T-helper 2 cell (primary cell): ENCODE data around the gene SHC4.
A peak's percentile ranks its signal among the peaks of the same experiment; 100 is the strongest.

Experiments
- DNase-seq, 5 experiments: peaks; one replicate each; pipeline versions ENCODE4 v3.0.0 to v3.0.0-alpha.2; 2012 to 2022

Gene SHC4

DNA sequence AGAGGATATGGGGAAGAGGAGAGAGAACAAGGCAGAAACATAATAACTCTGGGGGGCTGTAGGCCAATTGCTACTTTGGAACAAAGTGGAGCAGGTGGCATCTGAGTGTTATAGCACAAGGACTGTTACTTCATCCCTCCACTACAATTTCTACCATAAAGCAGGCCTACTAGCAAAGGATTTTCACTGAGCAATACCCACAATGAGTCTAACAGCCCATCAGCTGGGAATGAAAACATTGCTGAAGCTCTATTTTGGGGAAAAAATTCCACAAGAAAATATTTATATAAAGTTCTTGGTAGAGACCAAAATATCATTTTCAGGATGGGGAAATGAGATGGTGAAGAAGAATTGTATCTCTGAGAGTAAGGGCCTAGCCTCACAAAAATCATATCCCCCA, 3.6 kb upstream of the SHC4 start:
- no peak for DNase-seq

DNA sequence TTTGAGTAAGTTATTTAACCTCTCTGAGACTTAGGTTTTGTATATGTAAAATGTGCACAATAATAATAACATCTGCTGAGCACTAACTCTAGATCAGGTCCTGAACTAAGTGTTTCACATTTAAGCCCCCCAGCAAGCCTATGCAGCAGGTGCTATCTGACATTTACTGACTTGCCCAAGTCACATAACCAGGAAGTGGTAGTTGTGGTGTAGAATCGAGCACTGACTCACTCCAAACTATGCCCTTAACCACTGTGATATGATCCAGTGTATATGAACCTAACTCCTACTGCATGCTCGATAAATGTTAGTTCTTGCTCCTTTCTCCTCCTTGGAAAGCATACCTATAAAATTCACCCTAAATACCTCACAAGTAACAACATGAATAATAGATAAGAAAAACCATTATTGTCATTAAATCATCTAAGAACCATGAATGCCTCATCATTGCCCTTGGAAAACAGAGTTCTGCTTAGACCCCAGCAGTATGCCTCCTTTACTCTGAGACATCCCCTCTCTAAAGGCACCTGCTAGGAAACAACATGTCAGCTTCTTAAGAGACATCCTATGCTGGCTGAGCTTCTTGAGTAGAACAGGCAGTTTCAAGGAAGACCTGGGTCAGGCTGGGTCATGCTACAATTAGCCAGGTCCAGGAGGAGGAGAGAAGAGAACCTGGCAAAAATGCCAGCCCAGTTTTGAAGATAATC, 3.0 kb upstream of the SHC4 start:
- peak in 2 of 5 experiments; percentile 6 to 93 for DNase-seq

DNA sequence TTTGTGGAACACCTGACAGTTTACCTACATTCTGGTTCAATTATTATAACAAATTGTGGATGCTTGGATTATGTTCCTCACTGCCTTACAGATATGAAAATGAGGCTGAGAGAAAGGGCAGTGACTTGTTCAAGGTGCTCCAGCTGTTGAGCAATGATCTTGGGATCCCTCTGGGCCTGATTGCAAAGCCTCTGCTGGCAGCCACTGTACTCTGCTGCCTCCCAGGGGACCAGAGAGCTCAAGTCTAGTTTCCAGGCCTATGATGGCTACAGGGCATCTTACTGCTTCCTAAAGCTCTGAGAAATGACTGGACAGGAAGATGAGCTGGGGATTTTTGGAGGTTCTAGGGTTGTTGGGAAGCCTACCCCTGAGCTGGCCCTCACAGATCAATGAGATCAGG, 2.3 kb upstream of the SHC4 start:
- DNase-seq = peak in 1 of 5 experiments; percentile 65

DNA sequence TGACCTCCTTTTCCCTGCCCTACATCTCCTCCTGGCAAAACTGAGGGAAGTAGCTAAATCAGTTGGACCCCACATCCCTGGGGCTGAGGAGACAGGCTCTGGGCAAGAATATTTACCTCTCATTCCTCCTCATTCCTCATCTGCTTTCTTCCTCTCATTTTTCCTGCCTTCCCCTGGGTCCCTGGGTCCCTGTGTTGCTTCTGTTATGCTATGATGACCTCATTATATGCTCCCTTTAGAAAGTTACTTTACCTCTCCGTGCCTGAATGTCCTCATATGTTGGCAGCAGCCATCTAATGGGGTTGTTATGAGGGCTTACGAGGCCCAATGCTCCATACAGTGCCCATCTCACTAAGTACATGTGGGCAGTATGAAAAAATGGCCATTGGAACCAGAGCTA, 1.2 kb upstream of the SHC4 start:
- DNase-seq = no peak

DNA sequence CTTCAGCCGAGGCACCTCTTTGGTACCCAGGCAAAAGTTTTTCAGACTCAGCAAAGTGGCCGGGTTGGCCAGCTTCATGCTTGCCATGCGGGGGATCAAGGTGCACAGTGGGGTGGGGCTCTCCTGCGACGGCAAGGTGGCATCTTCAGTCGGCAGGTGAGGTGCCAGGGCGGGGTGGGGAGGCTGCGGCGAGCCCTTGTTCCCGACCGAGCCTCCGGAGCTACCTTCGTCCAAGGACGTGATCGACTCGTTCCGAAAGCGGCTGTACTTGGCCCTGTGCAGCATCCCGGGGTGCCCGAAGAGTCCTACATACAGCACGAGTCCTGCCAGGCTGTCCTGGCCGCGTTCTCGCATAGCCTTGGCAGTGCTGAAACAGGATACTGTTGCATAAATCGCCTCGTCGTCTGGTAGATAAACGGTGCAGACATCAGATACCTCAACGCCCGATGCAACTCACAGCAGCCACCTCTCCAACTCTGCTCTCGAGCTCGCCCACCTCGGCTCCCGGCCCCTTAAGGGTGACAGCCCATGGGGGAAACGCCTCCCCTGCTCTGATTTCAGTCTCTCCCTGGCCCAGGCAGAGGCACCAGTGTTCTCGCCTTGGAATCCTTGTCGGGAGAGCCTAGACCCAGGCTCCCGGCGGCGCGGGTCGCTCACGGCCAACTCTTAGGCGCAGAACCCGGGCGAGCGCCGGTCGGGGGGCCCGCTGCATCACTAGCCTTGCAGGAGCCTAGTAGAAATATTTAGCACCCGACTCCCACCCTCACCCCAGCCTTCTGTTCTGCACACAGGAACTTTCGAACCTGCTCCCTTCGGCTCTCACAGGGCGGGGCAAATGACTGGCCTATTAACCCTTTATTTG, 826 bp downstream of the SHC4 start:
- DNase-seq = peak in 1 of 5 experiments; percentile 34

DNA sequence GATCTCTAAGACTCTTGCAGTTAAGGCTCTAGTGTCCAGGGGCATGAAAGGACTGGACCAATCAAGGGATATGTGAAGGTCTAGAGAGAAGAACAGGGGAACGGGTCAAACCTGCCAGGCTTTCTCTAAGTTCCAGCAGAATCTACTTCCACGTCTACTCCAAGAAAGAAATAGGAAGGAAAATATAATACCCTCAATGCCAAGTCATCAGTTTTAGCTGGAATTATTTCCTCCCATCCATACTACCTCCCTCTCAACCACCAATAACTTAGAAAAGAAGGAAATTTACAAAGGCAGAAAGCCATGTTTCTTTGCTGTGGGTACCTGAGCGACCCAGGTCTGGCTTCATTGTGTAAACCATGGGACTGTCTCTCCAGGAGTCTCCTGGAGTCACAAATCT, 7.8 kb downstream of the SHC4 start:
- no peak for DNase-seq

DNA sequence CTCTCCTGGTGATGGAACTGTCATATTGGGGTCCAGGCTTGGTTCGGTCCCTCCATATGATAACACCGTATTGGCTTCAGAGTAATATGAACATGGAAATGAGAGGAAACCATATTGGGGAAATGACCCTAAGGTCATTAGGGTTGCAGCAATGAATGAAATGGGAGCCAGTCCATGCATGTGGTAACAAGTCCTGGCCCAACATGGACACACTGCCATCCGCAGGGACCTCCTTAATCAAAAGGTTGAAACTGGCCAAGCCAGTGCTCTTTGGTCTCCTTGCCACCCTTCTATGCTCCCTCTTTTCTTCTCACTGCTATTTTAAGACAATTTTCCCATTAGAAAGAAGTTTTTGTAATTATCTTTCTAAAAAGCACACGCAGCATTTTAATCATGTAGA, 8.3 kb downstream of the SHC4 start:
- no peak for DNase-seq

DNA sequence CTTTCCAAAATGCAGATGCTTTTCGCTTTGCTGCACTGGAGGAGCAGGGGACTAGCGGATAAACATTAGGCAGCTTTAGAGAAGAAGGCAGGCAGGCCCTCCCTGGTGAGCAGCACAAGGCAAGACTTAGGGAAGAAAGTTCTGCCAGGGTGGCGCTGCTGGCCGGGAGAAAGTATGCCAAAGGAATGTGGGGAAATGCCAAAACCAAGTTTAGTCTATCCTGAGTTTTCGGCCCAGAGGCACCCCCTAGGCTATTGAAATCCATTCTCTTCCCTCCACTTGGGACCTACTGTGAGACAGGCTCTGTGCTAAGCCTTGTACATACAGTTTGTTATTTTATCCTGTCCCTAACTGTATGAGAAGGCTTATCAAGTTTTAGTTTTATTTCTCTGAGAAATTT, 9.2 kb downstream of the SHC4 start:
- no peak for DNase-seq

DNA sequence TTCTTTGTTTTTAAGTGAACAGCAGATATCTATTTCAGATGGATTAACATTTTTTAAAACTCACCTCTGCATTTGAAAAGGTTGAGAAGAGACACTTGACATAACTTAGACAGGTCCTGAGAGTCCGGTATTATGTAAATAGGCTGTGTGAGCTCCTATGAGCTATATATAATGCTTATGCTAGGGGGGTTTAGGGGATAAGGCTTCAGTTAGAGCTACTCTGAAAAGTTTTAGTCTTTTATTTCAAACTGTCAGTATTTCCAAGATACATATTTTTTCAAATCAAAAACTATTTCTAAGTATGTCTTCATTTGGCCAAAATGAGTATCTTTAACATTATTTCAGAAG, 16.9 kb downstream of the SHC4 start:
- no peak for DNase-seq

DNA sequence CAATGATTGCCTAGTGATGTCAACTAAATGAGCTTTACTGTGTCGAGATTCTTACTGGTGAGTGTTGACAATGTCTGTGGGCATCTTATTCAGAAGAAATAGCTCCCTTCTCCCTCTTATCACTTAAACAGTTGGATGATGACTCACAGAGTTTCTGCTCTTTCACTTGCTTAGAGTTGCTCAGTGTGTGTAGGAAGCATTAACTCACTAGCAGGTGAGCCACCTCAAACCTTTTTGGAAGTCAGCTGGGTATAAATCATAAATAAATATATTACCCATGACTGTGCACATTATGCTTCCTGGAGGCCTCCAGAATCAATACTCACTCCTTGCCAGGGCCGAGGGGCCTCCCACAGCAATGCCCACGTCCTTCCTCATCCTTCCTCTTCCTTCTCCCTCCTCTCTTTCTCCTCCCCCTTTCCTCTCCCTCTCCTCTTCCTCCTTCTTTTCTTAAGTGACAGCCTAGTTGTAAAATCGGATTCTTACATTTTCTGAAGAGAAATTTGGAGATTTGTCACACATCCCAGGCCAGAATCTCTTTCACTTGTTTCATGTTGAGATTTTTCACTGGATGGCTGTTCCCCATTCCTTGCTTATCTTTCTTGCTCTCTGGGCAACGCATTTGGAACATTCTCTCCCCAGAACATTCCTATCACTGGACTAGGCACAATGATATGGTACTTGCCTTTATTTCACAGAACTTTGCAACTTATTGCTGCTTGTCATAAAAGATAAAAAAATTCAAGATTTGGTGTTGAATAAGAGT, 17.5 kb downstream of the SHC4 start:
- DNase-seq = peak in 1 of 5 experiments; percentile 50

DNA sequence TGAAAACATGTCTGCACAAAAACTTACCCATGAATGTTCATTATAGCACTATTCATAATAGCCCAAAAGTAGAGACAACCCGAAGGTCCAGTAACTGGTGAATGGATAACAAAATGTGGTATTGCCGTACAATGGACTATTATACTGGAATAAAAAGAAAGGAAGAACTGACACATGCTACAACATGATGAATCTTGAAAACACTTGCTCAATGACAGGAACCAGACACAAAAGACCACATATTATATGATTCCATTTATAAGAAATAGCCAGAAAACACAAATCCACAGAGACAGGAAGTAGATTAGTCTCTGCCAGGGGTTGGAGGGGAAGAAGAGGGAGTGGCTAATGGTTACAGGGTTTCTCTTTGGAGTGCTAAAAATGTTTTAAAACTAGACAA, 18.3 kb downstream of the SHC4 start:
- DNase-seq = no peak

DNA sequence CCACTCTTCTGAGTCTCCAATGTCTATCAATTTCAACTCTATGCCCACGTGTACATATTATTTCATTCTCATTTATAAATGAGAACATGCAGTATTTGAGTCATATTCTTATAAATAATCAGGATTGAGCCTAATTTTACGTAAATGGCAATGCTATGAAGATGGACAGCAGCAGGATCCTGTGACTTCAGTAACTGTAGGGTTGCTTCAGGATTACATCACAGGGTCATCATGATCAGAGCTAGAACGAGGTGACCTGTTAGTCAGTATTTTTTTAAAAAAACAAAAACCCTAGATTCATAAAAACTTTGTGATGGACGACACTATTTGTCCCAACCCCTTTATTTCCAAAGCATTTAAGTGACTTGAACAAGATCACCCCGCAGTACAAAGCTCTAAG, 21.8 kb downstream of the SHC4 start:
- DNase-seq = no peak

DNA sequence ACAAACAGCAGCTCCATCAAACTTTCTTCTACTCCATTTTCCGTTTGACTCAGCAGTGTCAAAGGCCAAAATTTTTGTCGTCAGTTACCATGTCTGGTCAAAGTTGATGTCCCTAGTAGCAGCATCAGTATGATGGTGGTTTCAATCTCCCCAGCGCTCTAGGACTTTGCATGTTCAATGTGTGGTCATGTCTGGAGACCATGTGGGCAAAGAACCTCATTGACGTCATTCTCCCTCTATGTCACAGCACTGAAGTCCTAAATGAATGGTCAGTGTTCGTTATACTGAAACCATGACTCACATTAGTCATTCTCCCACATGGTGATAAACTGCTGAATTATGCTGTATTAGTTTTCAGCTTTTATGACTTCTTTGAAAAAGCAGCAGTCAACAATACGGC, 23.2 kb downstream of the SHC4 start:
- DNase-seq = peak in 1 of 5 experiments; percentile 89

DNA sequence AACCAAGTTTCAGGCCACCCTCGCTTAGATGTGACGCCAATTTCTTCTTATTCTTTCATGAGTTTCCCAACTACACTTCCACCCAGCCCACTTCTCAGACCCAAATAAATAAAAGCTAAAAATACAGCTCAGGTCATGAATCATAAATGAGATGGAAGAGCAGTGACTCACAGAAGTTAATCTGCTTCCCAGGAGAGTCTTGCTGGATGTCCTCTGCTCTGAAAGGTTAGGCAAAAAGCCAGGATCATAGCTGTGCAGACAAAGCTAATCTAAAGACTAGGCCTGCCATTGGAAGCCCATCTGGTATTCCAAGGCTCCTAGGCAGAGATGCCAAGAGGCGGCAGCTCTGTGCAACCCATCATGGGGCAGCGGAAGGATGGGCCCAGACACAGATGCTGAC, 24.1 kb downstream of the SHC4 start:
- DNase-seq = no peak

DNA sequence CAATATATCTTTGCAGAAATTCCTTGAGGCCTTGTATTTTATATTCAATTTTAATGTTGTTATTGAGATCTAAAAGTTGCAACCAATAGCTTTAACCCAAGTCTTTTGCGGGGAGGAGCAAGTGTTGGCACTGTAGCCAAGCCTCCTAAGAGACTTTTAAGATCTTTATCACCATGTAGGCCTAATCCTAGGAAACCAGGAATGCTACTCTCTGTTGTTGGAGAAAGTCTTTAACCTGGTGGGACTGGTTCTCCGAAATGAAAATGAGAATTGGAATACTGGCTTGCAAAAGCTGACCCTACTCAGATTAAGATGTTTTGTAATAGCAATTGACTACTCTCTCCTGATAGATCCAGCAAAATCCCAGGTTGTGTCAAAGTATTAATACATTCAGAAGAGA, 25.8 kb downstream of the SHC4 start:
- no peak for DNase-seq

DNA sequence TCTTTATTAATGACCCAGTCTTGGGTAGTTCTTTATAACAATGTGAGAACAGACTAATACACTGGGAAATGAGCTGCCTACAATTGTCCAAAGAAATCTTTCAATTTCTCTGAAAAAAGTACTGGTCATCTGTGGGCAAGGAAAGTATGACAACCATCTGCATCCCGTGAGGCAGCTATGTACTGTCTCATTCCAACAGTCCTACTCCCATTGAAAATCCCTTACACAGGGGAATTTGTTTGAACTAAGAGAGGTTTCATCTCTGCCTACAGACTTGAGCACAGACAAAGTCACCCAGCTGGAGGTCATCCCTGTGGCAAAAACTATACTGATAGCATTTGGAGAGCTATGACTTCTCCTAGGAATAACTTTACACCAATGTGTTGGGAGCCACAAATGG, 27.1 kb downstream of the SHC4 start:
- no peak for DNase-seq

DNA sequence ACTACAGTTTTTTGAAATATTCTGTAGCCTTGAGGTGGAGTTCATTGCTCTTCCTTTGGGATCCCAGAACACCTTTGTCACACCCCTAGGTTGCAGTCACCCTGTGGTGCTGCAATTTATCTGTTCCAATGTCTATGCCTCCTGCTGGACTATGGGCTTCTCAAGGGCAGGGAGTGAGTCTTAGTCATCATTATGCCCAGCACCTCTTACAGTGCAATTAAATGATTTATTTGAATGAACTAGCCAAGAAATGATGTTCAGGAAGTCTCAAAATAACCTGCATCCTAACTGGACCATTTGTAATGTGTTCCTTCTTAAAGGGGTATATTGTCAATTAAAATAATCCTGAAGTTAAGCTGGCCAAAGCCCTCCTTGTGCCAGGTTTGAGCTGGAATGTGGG, 28.5 kb downstream of the SHC4 start:
- no peak for DNase-seq

DNA sequence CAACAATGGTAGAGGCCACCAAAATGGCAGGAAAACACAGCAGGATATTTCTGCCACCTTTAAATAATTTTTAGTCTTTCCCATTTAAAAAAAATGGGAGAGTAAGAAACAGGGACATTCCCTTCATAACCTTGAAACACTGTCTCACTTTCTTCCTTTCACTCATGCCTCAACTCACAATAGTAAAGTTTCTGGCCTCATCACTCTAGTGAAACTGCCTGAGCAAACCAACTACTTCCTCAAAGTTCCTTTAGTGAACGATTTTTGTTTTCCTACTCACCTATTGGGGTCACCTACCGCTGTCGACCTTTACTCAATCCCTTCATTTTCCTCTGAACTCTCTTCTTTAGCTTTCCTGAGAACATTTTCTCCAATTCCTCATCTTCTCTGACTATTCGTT, 33.0 kb downstream of the SHC4 start:
- no peak for DNase-seq

DNA sequence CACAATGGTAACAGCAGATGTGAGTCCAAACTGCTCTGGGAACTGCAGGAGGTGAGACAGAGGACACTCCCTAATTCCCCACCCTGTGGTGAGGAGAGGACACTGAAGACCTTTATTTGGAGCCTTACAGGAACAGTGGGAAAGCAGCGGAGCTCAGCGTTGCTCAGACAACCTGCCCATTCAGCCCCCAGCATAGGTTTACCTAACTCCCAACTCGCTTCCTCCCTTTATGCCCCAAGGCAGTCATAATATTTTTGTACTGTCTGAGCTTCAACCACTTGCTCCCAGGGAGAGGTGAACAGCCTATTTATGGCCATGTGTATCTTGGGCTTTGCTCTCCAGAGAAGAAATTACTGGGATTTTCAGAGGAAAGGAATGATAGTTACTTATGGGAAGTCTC, 34.1 kb downstream of the SHC4 start:
- DNase-seq = no peak

DNA sequence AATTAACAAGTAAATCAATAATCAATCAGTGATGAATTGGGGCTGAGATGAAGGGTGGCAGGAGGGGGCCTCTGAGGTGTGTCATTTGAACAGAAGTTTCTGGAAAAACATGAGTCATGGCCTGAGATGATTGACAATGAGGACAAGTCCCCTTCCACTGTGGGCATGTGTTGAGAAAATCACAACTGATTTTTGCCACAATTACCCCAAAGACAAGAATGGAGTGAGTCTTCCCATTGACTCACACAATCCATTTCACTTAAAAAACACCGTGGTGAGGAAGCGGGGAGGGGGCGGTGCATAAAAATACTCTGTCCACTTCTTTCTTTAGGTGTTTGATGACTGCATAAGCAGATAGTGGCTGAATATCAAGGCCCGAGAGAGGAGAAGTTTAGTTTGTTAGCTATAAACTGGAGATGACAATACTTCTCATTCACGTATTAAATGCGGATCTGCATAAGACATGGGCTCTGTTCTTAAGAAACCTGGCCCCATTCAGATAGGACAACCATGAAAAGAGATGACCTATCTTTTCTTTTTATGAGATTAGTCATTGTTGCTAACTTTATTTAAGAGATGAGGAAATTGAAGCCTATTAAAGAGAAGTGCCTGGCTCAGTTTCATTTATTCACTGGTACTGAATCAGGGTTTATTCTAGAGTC, 34.7 kb downstream of the SHC4 start:
- peak in 1 of 5 experiments; percentile 57 for DNase-seq

DNA sequence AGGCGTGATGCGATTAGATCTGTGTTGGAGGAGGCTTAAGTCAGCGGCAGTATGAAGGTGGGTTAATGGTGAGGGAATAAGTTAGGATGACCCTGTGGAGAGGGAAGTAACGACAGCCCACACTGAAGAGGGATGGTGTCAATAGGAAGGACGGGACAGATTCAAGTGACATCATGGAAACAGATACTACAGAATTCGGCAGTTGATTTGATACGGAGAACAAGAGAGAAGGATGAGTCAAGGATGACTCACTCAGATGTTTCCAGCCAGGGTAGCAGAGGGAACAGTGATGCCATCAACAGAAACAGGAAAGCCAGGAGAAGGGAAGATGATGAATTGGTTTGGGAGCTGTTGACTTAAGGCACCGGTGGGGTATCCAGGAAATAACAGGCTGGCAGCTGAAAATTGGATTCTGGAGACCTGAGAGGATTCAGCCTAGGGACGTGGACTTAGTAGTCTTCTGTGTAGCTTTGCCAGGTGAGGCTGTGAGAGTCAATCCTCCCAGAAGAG, 38.0 kb downstream of the SHC4 start:
- DNase-seq = peak in 1 of 5 experiments; percentile 37

DNA sequence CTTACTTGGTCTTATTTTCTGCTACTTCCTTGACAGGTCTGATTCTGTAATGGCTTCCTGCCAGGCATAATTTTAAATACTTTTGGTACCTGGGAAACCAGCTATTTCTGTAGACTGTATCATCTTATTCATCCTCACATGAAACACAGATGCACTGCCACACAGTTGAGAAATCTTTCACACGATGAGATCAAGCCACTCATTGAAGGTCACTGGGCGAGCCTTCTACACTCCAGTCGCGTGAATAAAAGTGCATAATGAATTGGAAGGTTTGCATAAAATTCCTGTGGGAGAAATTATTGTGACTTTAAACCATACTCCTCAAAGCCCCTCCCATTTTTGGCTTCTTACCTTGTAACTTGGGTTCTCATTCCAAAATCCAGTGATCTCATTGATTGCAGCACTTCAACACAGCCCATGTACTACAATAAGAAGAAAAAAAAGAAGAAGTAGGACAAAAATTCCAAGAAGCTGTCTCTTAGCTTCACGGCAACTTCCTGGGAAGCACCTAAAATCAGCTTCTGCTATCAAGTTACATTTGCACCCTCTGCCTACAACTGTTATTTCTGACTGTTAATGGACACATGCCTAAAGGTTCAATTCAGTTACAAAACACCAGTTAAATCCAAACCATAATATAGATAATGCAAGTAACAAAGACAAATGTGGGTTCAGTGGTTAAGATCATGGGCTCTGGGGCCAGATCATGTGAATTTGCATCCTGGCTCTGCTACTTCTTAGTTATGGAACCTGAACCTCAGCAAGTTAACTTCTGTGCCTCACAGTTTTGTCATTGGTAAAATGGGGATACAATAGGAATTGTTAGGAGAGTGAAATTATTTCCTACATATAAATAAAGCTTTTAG, 39.0 kb downstream of the SHC4 start:
- DNase-seq = peak in 1 of 5 experiments; percentile 45
